ENCODE data around the gene ABHD16B.

DNA sequence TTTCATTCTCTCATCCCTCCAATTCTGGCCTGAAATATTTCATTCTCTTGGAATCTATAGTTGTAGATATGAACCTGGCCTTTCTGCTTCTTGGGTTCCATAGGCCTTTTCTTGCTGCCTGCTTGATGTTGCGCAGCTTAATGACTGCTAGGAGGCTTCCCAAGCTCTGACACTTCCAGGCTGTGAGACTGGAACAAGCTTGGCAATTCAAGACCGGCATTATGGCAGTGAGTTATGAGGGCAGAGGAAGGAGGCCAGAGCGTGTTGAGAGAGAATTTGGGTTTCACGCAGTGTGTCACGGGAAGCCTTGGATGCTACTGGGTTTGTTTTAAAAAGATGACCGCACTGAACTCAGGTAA lies 32.7 kb downstream of the ABHD16B start:
- no peak for TF ChIP-seq RFX5 (IDR thresholded peaks at IDR 0.05)
- no peak for TF ChIP-seq CEBPB (IDR thresholded peaks at IDR 0.05)
- TF ChIP-seq NFE2L2 (conservative IDR thresholded peaks at IDR 0.05; ENCODE audit: low read length), result no peak

Measured in A549 (cell line).